ENCODE measurements around the gene ARHGEF28. TPM values are rescaled to one million over a fixed set of nuclear protein-coding genes. Genes with fewer than 3 reads are reported as not detected.

ARHGEF28 gene
- total and polyA plus RNA-seq, 9 of the 15 experiments (the other 6 are each of a cell fraction or from before 2014, with no cell fraction given), result 0.27 TPM; not detected in 8

DNA sequence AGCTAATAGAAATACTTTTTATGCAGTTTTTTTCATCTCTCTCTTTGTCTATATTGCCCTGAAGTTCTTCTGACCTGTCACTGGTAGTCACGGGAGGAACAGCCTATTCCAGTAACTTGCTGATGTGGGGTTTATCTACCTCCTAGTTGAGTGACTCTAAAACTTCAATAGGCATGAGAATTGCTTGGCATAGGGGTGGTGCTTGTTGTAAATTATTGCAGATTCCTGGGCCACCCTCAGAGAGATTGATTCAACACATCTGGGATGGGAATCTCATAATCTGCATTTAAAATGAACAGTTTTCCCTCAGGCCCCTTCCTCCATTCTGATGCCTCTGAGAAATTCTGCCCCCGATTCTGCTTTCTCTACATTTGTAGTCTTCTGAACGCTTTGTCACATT is 184.4 kb downstream of the ARHGEF28 start:
- H3K4me3 ChIP-seq, result no peak overlapping the region
- no TSS peak for BruUV-seq (replicated peaks)
- POLR2A ChIA-PET, result no interaction called here
- H3K27me3 ChIP-seq (ENCODE audit: control insufficient read depth in 2 of 2, insufficient read depth in 2 of 2, low read length in 2 of 2), result peaks cover 16 to 17% of the 10 kb centered on the region in 2 experiments
- ATAC-seq, result no peak
- no peak overlapping the region for H3K27ac ChIP-seq (ENCODE audit: extremely low read depth, low read depth, low read length)
- H2AFZ ChIP-seq (ENCODE audit: low read depth, low read length), result no peak overlapping the region
- TF ChIP-seq SP1 (CRISPR knock-in tag; IDR thresholded peaks at IDR 0.05) (no peak), NFIX (CRISPR knock-in tag; IDR thresholded peaks at IDR 0.05; ENCODE audit: low read depth) (no peak), STAT5A (IDR thresholded peaks at IDR 0.05; ENCODE audit: borderline replicate concordance, low read length) (no peak), TAF15 (IDR thresholded peaks at IDR 0.05; ENCODE audit: low read depth, low read length) (no peak), ZNF232 (CRISPR knock-in tag; IDR thresholded peaks at IDR 0.05) (no peak), SLC30A9 (CRISPR knock-in tag; IDR thresholded peaks at IDR 0.05) (no peak), ZNF717 (CRISPR knock-in tag; IDR thresholded peaks at IDR 0.05) (no peak), SIX5 (IDR thresholded peaks at IDR 0.05; ENCODE audit: borderline replicate concordance in 1 of 2, insufficient read depth in 1 of 2, low read depth in 1 of 2, low read length in 2 of 2) (no peak), TBP (optimal IDR thresholded peaks at IDR 0.05; ENCODE audit: low read depth, low read length) (no peak), TRIM24 (IDR thresholded peaks at IDR 0.05) (no peak), RHOXF2B (CRISPR knock-in tag; conservative IDR thresholded peaks at IDR 0.05) (no peak)
- TF ChIP-seq, protein P1, sequence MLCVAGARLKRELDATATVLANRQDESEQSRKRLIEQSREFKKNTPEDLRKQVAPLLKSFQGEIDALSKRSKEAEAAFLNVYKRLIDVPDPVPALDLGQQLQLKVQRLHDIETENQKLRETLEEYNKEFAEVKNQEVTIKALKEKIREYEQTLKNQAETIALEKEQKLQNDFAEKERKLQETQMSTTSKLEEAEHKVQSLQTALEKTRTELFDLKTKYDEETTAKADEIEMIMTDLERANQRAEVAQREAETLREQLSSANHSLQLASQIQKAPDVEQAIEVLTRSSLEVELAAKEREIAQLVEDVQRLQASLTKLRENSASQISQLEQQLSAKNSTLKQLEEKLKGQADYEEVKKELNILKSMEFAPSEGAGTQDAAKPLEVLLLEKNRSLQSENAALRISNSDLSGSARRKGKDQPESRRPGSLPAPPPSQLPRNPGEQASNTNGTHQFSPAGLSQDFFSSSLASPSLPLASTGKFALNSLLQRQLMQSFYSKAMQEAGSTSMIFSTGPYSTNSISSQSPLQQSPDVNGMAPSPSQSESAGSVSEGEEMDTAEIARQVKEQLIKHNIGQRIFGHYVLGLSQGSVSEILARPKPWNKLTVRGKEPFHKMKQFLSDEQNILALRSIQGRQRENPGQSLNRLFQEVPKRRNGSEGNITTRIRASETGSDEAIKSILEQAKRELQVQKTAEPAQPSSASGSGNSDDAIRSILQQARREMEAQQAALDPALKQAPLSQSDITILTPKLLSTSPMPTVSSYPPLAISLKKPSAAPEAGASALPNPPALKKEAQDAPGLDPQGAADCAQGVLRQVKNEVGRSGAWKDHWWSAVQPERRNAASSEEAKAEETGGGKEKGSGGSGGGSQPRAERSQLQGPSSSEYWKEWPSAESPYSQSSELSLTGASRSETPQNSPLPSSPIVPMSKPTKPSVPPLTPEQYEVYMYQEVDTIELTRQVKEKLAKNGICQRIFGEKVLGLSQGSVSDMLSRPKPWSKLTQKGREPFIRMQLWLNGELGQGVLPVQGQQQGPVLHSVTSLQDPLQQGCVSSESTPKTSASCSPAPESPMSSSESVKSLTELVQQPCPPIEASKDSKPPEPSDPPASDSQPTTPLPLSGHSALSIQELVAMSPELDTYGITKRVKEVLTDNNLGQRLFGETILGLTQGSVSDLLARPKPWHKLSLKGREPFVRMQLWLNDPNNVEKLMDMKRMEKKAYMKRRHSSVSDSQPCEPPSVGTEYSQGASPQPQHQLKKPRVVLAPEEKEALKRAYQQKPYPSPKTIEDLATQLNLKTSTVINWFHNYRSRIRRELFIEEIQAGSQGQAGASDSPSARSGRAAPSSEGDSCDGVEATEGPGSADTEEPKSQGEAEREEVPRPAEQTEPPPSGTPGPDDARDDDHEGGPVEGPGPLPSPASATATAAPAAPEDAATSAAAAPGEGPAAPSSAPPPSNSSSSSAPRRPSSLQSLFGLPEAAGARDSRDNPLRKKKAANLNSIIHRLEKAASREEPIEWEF (CRISPR knock-in tag; IDR thresholded peaks at IDR 0.05), result no peak
- TF ChIP-seq, protein P2, sequence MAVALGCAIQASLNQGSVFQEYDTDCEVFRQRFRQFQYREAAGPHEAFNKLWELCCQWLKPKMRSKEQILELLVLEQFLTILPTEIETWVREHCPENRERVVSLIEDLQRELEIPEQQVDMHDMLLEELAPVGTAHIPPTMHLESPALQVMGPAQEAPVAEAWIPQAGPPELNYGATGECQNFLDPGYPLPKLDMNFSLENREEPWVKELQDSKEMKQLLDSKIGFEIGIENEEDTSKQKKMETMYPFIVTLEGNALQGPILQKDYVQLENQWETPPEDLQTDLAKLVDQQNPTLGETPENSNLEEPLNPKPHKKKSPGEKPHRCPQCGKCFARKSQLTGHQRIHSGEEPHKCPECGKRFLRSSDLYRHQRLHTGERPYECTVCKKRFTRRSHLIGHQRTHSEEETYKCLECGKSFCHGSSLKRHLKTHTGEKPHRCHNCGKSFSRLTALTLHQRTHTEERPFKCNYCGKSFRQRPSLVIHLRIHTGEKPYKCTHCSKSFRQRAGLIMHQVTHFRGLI (CRISPR knock-in tag; IDR thresholded peaks at IDR 0.05), result no peak
- TF ChIP-seq, protein P3, sequence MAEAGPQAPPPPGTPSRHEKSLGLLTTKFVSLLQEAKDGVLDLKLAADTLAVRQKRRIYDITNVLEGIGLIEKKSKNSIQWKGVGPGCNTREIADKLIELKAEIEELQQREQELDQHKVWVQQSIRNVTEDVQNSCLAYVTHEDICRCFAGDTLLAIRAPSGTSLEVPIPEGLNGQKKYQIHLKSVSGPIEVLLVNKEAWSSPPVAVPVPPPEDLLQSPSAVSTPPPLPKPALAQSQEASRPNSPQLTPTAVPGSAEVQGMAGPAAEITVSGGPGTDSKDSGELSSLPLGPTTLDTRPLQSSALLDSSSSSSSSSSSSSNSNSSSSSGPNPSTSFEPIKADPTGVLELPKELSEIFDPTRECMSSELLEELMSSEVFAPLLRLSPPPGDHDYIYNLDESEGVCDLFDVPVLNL (CRISPR knock-in tag; IDR thresholded peaks at IDR 0.05; ENCODE audit: low read depth), result no peak
- H3K9ac ChIP-seq (ENCODE audit: insufficient read depth in 1 of 2, low read depth in 2 of 2, low read length in 2 of 2), result no peak overlapping the region
- intact Hi-C loops (cut with micrococcal nuclease), result no loop called here
- in situ Hi-C loops (cut with MboI), result no loop called here
- 2% methylated on average over 3 of the region's 3 CpGs for WGBS (ENCODE audit: insufficient coverage, low coverage, missing lambda C conversion rate)
- H4K20me1 ChIP-seq (replicated peaks; ENCODE audit: control insufficient read depth, insufficient read depth, low read length), result no peaks in the 10 kb centered on the region
- no peak for FAIRE-seq
- no peaks in the 10 kb centered on the region for H3K9me1 ChIP-seq (ENCODE audit: control insufficient read depth, insufficient read depth, low read length)
- DNase-seq (ENCODE audit: extremely low read depth in 1 of 4, low spot score in 3 of 4), result no peak
- CTCF ChIA-PET (ENCODE audit: low intra/inter-chr PET ratio), result no interaction called here
- H3K9me3 ChIP-seq (replicated peaks; ENCODE audit: control insufficient read depth, insufficient read depth, low read depth, low read length), result no peaks in the 10 kb centered on the region
- no peaks in the 10 kb centered on the region for H3K79me2 ChIP-seq (ENCODE audit: control insufficient read depth, insufficient read depth, low read length)
- H3K36me3 ChIP-seq (ENCODE audit: control insufficient read depth, insufficient read depth, low read length), result no peaks in the 10 kb centered on the region
- H3K4me2 ChIP-seq (ENCODE audit: insufficient read depth, low read length), result no peak overlapping the region
- no peaks in the 10 kb centered on the region for H3K4me1 ChIP-seq (replicated peaks in 1 of 2; ENCODE audit: control insufficient read depth in 2 of 2, insufficient read depth in 2 of 2, low read length in 2 of 2)
